ENCODE results near the gene CES4A. TPM values are rescaled to one million over a fixed set of nuclear protein-coding genes. Genes with fewer than 3 reads are reported as not detected.

Gene CES4A
- total RNA-seq, 2 experiments from 2014 or later: 14.9 to 16.0 TPM

DNA sequence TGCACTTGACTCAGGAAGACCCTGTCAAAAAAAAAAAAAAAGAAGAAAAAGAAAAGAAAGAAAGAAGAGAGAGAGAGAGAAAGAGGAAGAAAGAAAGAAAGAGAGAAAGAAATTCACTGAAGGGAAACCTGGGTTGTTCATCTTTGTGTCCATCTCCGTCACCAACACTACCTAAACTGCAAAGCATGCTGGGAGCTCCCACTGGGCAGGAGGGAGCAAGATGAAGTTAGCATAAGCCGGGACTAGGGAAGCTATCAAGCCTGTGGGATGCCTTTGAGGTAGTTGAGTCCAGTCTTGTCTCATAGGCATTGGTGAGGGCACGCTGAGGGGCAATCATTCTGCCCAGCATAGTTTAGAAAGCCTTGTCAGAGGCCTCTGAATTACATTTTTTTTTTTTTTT lies 32.9 kb downstream of the CES4A start:
- H3K27ac ChIP-seq (ENCODE audit: low read depth in 1 of 2, low read length in 2 of 2): no peak overlapping the region
- ChIA-PET CTCF (interaction anchor here (0.7 kb wide), 1 partner anchor 134 kb away, joined by 3 read pairs; no protein-coding TSS in a partner anchor), POLR2A (no interaction called here)
- no peak overlapping the region for H3K4me3 Mint-ChIP-seq
- H3K27ac Mint-ChIP-seq: no peak overlapping the region
- no peaks in the 10 kb centered on the region for H3K9me3 Mint-ChIP-seq
- TF ChIP-seq, protein P1, sequence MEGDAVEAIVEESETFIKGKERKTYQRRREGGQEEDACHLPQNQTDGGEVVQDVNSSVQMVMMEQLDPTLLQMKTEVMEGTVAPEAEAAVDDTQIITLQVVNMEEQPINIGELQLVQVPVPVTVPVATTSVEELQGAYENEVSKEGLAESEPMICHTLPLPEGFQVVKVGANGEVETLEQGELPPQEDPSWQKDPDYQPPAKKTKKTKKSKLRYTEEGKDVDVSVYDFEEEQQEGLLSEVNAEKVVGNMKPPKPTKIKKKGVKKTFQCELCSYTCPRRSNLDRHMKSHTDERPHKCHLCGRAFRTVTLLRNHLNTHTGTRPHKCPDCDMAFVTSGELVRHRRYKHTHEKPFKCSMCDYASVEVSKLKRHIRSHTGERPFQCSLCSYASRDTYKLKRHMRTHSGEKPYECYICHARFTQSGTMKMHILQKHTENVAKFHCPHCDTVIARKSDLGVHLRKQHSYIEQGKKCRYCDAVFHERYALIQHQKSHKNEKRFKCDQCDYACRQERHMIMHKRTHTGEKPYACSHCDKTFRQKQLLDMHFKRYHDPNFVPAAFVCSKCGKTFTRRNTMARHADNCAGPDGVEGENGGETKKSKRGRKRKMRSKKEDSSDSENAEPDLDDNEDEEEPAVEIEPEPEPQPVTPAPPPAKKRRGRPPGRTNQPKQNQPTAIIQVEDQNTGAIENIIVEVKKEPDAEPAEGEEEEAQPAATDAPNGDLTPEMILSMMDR (IDR thresholded peaks at IDR 0.05): no peak
- no peaks in the 10 kb centered on the region for H3K9me3 ChIP-seq (ENCODE audit: control insufficient read depth in 1 of 2, insufficient read depth in 1 of 2, low read length in 2 of 2)
- no peaks in the 10 kb centered on the region for H3K27me3 ChIP-seq (ENCODE audit: control insufficient read depth in 1 of 2, insufficient read depth in 2 of 2, low read length in 2 of 2)
- no peak for DNase-seq
- no peak overlapping the region for H3K4me3 ChIP-seq (ENCODE audit: low read length)
- H3K4me1 Mint-ChIP-seq (ENCODE audit: low read depth): no peaks in the 10 kb centered on the region
- intact Hi-C loops (cut with DNase I, micrococcal nuclease): no loop called here
- no peaks in the 10 kb centered on the region for H3K27me3 Mint-ChIP-seq
- H3K4me1 ChIP-seq (ENCODE audit: insufficient read depth, low read length): peaks cover 12% of the 10 kb centered on the region
- H3K36me3 ChIP-seq (ENCODE audit: insufficient read depth, low read length): no peaks in the 10 kb centered on the region
- ATAC-seq (ENCODE audit: poor library complexity): no peak
- no peaks in the 10 kb centered on the region for H3K36me3 Mint-ChIP-seq (ENCODE audit: low read depth)

DNA sequence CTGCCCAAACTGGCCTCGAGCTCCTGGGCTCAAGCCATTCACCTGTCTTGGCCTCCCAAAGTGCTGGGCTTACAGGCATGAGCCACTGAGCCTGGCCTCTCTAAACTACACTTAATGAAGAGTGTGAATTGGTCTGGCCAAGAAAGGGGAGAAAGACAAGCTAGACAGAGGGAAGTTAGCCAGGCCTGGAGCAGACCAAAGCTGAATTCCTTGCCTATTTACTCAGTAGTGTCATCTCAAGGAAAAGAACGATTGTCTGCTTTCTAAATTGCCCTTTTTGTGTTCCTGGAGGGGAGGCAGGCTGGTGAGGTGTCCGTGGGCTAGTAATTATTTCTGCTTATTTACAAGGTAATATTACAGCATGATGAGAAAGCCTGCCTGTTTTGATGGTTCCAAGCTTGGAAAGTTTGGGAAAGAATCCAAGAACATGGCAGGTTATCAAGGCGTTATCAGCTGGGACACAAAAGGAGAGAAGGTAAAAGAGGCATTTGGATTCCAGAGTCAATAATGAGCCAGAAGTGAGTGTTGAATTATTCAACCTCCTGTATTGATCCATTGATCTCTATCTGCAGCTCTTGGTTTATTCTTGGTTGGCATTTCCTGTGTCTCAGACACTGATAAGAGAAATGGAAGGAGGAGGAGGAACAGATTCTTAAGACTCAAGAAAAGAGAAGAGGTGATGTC lies 34.3 kb downstream of the CES4A start:
- no peak for ATAC-seq (ENCODE audit: poor library complexity)

DNA sequence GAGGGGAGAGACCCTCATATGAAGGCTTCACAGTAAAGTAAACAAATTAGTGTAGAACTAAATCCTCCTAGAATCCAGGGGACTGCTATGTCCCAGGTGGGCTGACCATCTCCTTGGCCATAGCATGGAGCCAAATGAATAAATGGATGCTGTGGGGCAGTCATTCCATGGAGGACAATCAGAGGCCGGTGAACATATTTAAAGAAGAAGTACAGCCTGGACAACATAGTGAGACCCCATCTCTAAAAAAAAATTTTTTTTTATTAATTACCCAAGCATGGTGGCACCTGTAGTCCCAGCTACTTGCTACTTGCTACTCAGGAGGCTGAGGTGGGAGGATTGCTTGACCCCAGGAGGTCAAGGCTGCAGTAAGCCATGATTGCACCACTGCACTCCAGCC lies 35.3 kb downstream of the CES4A start:
- H3K9me3 ChIP-seq (ENCODE audit: control insufficient read depth in 1 of 2, insufficient read depth in 1 of 2, low read length in 2 of 2): no peaks in the 10 kb centered on the region
- POLR2A ChIA-PET: no interaction called here
- no peaks in the 10 kb centered on the region for H3K9me3 Mint-ChIP-seq
- no peak overlapping the region for H3K27ac Mint-ChIP-seq
- H3K36me3 ChIP-seq (ENCODE audit: insufficient read depth, low read length): no peaks in the 10 kb centered on the region
- CTCF ChIA-PET: no interaction called here
- no peak overlapping the region for H3K27ac ChIP-seq (ENCODE audit: low read depth in 1 of 2, low read length in 2 of 2)
- H3K27me3 Mint-ChIP-seq: no peaks in the 10 kb centered on the region
- H3K4me1 ChIP-seq (ENCODE audit: insufficient read depth, low read length): peaks cover 17% of the 10 kb centered on the region
- no peak overlapping the region for H3K4me3 ChIP-seq (ENCODE audit: low read length)
- no peaks in the 10 kb centered on the region for H3K36me3 Mint-ChIP-seq (ENCODE audit: low read depth)
- DNase-seq (no peak), ATAC-seq (ENCODE audit: poor library complexity) (no peak)
- intact Hi-C loops (cut with DNase I, micrococcal nuclease): no loop called here
- TF ChIP-seq, protein P1 (IDR thresholded peaks at IDR 0.05): no peak
- peaks cover 6% of the 10 kb centered on the region for H3K4me1 Mint-ChIP-seq (ENCODE audit: low read depth)
- H3K4me3 Mint-ChIP-seq: no peak overlapping the region
- H3K27me3 ChIP-seq (ENCODE audit: control insufficient read depth in 1 of 2, insufficient read depth in 2 of 2, low read length in 2 of 2): no peaks in the 10 kb centered on the region

More for the DNA sequence above, 34.3 kb downstream of the CES4A start:
- no peak overlapping the region for H3K27ac Mint-ChIP-seq
- ChIA-PET POLR2A (interaction anchor here (1.2 kb wide), 1 partner anchor 9 kb away, joined by 3 read pairs; no protein-coding TSS in a partner anchor), CTCF (interaction anchor here (1.2 kb wide), 2 partner anchors 131 to 133 kb away, joined by 3 to 5 read pairs; no protein-coding TSS in a partner anchor)
- H3K4me3 ChIP-seq (ENCODE audit: low read length): no peak overlapping the region
- no peaks in the 10 kb centered on the region for H3K27me3 ChIP-seq (ENCODE audit: control insufficient read depth in 1 of 2, insufficient read depth in 2 of 2, low read length in 2 of 2)
- no peaks in the 10 kb centered on the region for H3K36me3 ChIP-seq (ENCODE audit: insufficient read depth, low read length)
- no peak overlapping the region for H3K4me3 Mint-ChIP-seq
- DNase-seq: no peak
- no peaks in the 10 kb centered on the region for H3K9me3 ChIP-seq (ENCODE audit: control insufficient read depth in 1 of 2, insufficient read depth in 1 of 2, low read length in 2 of 2)
- peaks cover 12% of the 10 kb centered on the region for H3K4me1 ChIP-seq (ENCODE audit: insufficient read depth, low read length)
- H3K9me3 Mint-ChIP-seq: no peaks in the 10 kb centered on the region
- intact Hi-C loops (cut with DNase I, micrococcal nuclease): no loop called here
- TF ChIP-seq, protein P1 (IDR thresholded peaks at IDR 0.05): no peak
- H3K4me1 Mint-ChIP-seq (ENCODE audit: low read depth): no peaks in the 10 kb centered on the region
- H3K27me3 Mint-ChIP-seq: no peaks in the 10 kb centered on the region
- no peak overlapping the region for H3K27ac ChIP-seq (ENCODE audit: low read depth in 1 of 2, low read length in 2 of 2)
- no peaks in the 10 kb centered on the region for H3K36me3 Mint-ChIP-seq (ENCODE audit: low read depth)
